Lower lobe of right lung (tissue), 2 donors: Measurements from ENCODE around the gene MPG. TPM values are rescaled to one million over a fixed set of nuclear protein-coding genes. Genes with fewer than 3 reads are reported as not detected.

Source experiments
- ATAC-seq, 2 donors: fragments of 200-7000 bp; cut with Tn5 transposase; one replicate each; pipeline ENCODE4 v1.9.1; 2020 to 2022; ENCODE audit warnings: mild to moderate bottlenecking in 2 of 2, moderate library complexity in 2 of 2
- DNase-seq: peaks from one replicate; pipeline ENCODE4 v3.0.0-alpha.2; 2020
- H3K27ac ChIP-seq: fragments of 200-600 bp; one replicate; pipeline ENCODE4 v1.8.0; 2022
- H3K27me3 ChIP-seq: fragments of 200-600 bp; one replicate; pipeline ENCODE4 v1.8.0; 2022; ENCODE audit warnings: low read depth
- H3K36me3 ChIP-seq: fragments of 200-600 bp; one replicate; pipeline ENCODE4 v1.8.0; 2022; ENCODE audit warnings: mild to moderate bottlenecking
- H3K4me1 ChIP-seq: fragments of 200-600 bp; one replicate; pipeline ENCODE4 v1.8.0; 2022
- H3K4me3 ChIP-seq: fragments of 200-600 bp; one replicate; pipeline ENCODE4 v1.8.0; 2022; ENCODE audit warnings: mild to moderate bottlenecking
- H3K9me3 ChIP-seq: fragments of 200-600 bp; one replicate; pipeline ENCODE4 v1.8.0; 2022
- CTCF ChIP-seq: fragments of 200-600 bp; IDR thresholded peaks from one replicate; pipeline ENCODE4 v1.8.0; 2022; ENCODE audit warnings: antibody characterized with exemption, mild to moderate bottlenecking
- intact Hi-C: fragments of 100-400 bp; cut with DNase I; formaldehyde crosslinking; loops from one replicate; pipeline ENCODE4 v1.11.0; 2022
- total RNA-seq: library from RNA; stranded (reverse); fragmentation: NEBNext Ultra II Directional; extraction: Animal tissue kit (Norgen Biotek cat#: 25700); gene quantifications from one replicate; pipeline ENCODE4 v1.2.1, GENCODE V29; 2021
- donor health status: DM: no; HTN: yes; CAD: no; lungs with severe emphysema.

The MPG gene
- total RNA-seq, 1 donor from 2014 or later: 38.5 TPM

- DNase-seq: no peak
- peaks cover 55% of the 10 kb centered on the region for H3K4me1 ChIP-seq
- ATAC-seq: no peak
- H3K27me3 ChIP-seq: peaks cover 5% of the 10 kb centered on the region
- TF ChIP-seq CTCF: no peak
- H3K27ac ChIP-seq: no peak overlapping the region
- no peaks in the 10 kb centered on the region for H3K9me3 ChIP-seq
- intact Hi-C loops: no loop called here
- no peak overlapping the region for H3K4me3 ChIP-seq
- peaks cover 35% of the 10 kb centered on the region for H3K36me3 ChIP-seq
Measured at GRCh38 chr16:66309-67182, 11.5 kb upstream of the MPG start.

GRCh38 chr16:67183-67791 is 10.7 kb upstream of the MPG start:
- peaks cover 28% of the 10 kb centered on the region for H3K36me3 ChIP-seq
- H3K27ac ChIP-seq: no peak overlapping the region
- peaks cover 55% of the 10 kb centered on the region for H3K4me1 ChIP-seq
- no peak for TF ChIP-seq CTCF
- H3K9me3 ChIP-seq: no peaks in the 10 kb centered on the region
- peaks cover 10% of the 10 kb centered on the region for H3K27me3 ChIP-seq
- intact Hi-C loops: no loop called here
- ATAC-seq (no peak), DNase-seq (peak; percentile 44)
- no peak overlapping the region for H3K4me3 ChIP-seq

GRCh38 chr16:67884-68789 is 9.9 kb upstream of the MPG start:
- peak; percentile 43 for DNase-seq
- no peak for ATAC-seq
- H3K4me1 ChIP-seq: peaks cover 61% of the 10 kb centered on the region
- H3K4me3 ChIP-seq: no peak overlapping the region
- H3K27ac ChIP-seq: no peak overlapping the region
- intact Hi-C loops: no loop called here
- TF ChIP-seq CTCF: no peak
- no peaks in the 10 kb centered on the region for H3K9me3 ChIP-seq
- peaks cover 19% of the 10 kb centered on the region for H3K36me3 ChIP-seq
- H3K27me3 ChIP-seq: peaks cover 10% of the 10 kb centered on the region

- Histone ChIP-seq H3K4me1 (peaks cover 71% of the 10 kb centered on the region), H3K9me3 (no peaks in the 10 kb centered on the region), H3K4me3 (no peak overlapping the region), H3K36me3 (peaks cover 9% of the 10 kb centered on the region), H3K27me3 (peaks cover 10% of the 10 kb centered on the region), H3K27ac (no peak overlapping the region)
- intact Hi-C loops: no loop called here
- no peak for DNase-seq
- ATAC-seq: no peak
- no peak for TF ChIP-seq CTCF
Measured at GRCh38 chr16:69181-69580, 8.8 kb upstream of the MPG start.

- H3K4me1 ChIP-seq: peaks cover 79% of the 10 kb centered on the region
- intact Hi-C loops: no loop called here
Measured at GRCh38 chr16:71210-71539, 6.8 kb upstream of the MPG start.

More at GRCh38 chr16:71210-71539, 6.8 kb upstream of the MPG start:
- no peak for TF ChIP-seq CTCF
- H3K36me3 ChIP-seq: no peaks in the 10 kb centered on the region
- no peak for ATAC-seq
- H3K27ac ChIP-seq: peak overlapping the region; percentile 86
- peaks cover 10% of the 10 kb centered on the region for H3K27me3 ChIP-seq
- H3K4me3 ChIP-seq: peak overlapping the region; percentile 67
- H3K9me3 ChIP-seq: no peaks in the 10 kb centered on the region
- DNase-seq: no peak
